HepG2 (cell line): ENCODE measurements around the gene SDR39U1. TPM values are rescaled to one million over a fixed set of nuclear protein-coding genes. Genes with fewer than 3 reads are reported as not detected.

Experiments used
- AGO1 ChIP-seq: fragments of 200-400 bp; formaldehyde crosslinking; IDR thresholded peaks from 2 replicates; pipeline ENCODE4 v1.6.1; 2017; ENCODE audit warnings: mild to moderate bottlenecking, low read depth, low read length, moderate library complexity; ENCODE audit not compliant: poor library complexity, severe bottlenecking
- HNF4A ChIP-seq: sonication (generic); formaldehyde crosslinking; IDR thresholded peaks from 2 replicates; pipeline ENCODE4 v1.4.0; 2020; ENCODE audit warnings: missing genetic modification reagents
- NFIB ChIP-seq: sonication (generic); formaldehyde crosslinking; IDR thresholded peaks from 2 replicates; pipeline ENCODE4 v1.9.0; 2021; ENCODE audit warnings: missing genetic modification reagents, mild to moderate bottlenecking, borderline replicate concordance
- PHF8 ChIP-seq: sonication (generic); formaldehyde crosslinking; IDR thresholded peaks from 2 replicates; pipeline ENCODE4 v1.5.0; 2020; ENCODE audit warnings: missing genetic modification reagents
- ZNF737 ChIP-seq: sonication (generic); formaldehyde crosslinking; IDR thresholded peaks from 2 replicates; pipeline ENCODE4 v1.5.0; 2020; ENCODE audit warnings: missing genetic modification reagents, mild to moderate bottlenecking, borderline replicate concordance
- ZNF746 ChIP-seq: sonication (generic); formaldehyde crosslinking; IDR thresholded peaks from 2 replicates; pipeline ENCODE4 v1.8.0; 2022; ENCODE audit warnings: mild to moderate bottlenecking, missing genetic modification reagents
- ZSCAN22 ChIP-seq: sonication (generic); formaldehyde crosslinking; IDR thresholded peaks from 2 replicates; pipeline ENCODE4 v1.4.0; 2020; ENCODE audit warnings: mild to moderate bottlenecking, missing genetic modification reagents
- polyA plus RNA-seq, 8 experiments: library from polyadenylated mRNA; depleted of rRNA in 3 of 8; stranded (reverse) in 7 of 8; unstranded in 1 of 8; fragments of >200 nt; fragmentation: Illumina TruSeq in 4 of 8; extraction: Trizol in 4 of 8; gene quantifications; 2 replicates each; pipeline versions ENCODE4 v1.2.1 to v1.2.3, GENCODE V29; 2011 to 2016; ENCODE audit warnings: low read depth in 4 of 8, missing spikeins in 1 of 8, mixed read lengths in 1 of 8; ENCODE audit not compliant: insufficient read depth in 1 of 8
- total RNA-seq, 5 experiments: library from RNA; depleted of rRNA; stranded (reverse); fragments of >200 nt; fragmentation: Illumina TruSeq; extraction: Trizol; gene quantifications; 2 replicates each; pipeline ENCODE4 v1.2.3, GENCODE V29; 2016; ENCODE audit warnings: low read depth in 1 of 5
- TF ChIP-seq, protein P1 (sequence below): sonication (generic); formaldehyde crosslinking; IDR thresholded peaks from 2 replicates; pipeline ENCODE4 v1.9.0; 2021; ENCODE audit warnings: mild to moderate bottlenecking, missing genetic modification reagents
- TF ChIP-seq, protein P2 (sequence below): sonication (generic); formaldehyde crosslinking; IDR thresholded peaks from 2 replicates; pipeline ENCODE4 v1.4.0; 2020; ENCODE audit warnings: mild to moderate bottlenecking, missing genetic modification reagents
- TF ChIP-seq, protein P3 (sequence below): sonication (generic); formaldehyde crosslinking; IDR thresholded peaks from 2 replicates; pipeline ENCODE4 v1.9.0; 2021; ENCODE audit warnings: missing genetic modification reagents, borderline replicate concordance
- TF ChIP-seq, protein P4 (sequence below): sonication (generic); formaldehyde crosslinking; IDR thresholded peaks from 2 replicates; pipeline ENCODE4 v1.5.0; 2020; ENCODE audit warnings: missing genetic modification reagents, mild to moderate bottlenecking, borderline replicate concordance
- TF ChIP-seq, protein P5 (sequence below): IDR thresholded peaks from 2 replicates; pipeline ENCODE4 v1.6.1; 2018; ENCODE audit warnings: missing genetic modification reagents, mild to moderate bottlenecking, missing compliant biosample characterization
- TF ChIP-seq, protein P6 (sequence below): sonication (generic); formaldehyde crosslinking; IDR thresholded peaks from 2 replicates; pipeline ENCODE4 v1.4.0; 2020; ENCODE audit warnings: mild to moderate bottlenecking, missing genetic modification reagents

SDR39U1 gene
- total and polyA plus RNA-seq, 2 of the 13 experiments (the other 11 are each of a cell fraction or from before 2014, with no cell fraction given): 34.4 to 129 TPM

DNA sequence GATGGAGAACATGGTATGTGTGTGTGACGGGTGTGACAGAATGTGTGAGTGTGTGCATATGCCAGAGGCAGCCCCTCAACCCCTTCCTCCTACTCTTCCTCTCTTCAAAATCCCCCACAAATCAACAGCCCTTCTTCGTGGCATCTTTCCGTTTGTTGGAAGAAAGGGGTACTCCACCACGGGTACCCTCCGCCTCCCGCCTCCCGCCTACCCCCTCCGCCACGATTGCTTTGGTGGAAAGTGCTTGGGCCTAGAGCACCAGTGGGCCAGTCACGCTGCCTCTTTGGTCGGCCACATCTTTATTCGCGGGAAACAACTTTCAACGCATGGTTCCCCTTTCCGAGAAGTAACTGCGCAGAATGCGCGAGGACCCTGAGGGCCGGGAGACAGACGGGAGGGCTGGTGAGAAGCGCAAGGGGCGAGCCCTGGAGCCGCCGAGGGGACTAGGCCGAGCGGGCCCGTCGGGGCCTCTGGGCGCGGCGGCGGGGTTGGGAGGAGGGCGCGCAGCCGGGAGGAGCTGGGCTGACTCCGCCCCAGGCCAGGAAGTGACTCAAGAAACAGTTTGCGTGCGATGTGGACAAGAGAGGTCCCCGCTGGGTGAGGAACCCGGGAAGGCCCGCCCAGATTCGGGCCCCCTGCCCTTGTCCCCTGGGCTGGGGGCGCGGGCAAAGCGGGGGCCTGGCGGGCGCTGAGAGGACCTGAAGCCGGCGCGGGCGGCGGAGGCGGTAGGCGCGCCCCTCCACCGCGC, 13.0 kb downstream of the SDR39U1 start, which contains the start of the genes CBLN3 and KHNYN (continued):
- TF ChIP-seq, protein P1, sequence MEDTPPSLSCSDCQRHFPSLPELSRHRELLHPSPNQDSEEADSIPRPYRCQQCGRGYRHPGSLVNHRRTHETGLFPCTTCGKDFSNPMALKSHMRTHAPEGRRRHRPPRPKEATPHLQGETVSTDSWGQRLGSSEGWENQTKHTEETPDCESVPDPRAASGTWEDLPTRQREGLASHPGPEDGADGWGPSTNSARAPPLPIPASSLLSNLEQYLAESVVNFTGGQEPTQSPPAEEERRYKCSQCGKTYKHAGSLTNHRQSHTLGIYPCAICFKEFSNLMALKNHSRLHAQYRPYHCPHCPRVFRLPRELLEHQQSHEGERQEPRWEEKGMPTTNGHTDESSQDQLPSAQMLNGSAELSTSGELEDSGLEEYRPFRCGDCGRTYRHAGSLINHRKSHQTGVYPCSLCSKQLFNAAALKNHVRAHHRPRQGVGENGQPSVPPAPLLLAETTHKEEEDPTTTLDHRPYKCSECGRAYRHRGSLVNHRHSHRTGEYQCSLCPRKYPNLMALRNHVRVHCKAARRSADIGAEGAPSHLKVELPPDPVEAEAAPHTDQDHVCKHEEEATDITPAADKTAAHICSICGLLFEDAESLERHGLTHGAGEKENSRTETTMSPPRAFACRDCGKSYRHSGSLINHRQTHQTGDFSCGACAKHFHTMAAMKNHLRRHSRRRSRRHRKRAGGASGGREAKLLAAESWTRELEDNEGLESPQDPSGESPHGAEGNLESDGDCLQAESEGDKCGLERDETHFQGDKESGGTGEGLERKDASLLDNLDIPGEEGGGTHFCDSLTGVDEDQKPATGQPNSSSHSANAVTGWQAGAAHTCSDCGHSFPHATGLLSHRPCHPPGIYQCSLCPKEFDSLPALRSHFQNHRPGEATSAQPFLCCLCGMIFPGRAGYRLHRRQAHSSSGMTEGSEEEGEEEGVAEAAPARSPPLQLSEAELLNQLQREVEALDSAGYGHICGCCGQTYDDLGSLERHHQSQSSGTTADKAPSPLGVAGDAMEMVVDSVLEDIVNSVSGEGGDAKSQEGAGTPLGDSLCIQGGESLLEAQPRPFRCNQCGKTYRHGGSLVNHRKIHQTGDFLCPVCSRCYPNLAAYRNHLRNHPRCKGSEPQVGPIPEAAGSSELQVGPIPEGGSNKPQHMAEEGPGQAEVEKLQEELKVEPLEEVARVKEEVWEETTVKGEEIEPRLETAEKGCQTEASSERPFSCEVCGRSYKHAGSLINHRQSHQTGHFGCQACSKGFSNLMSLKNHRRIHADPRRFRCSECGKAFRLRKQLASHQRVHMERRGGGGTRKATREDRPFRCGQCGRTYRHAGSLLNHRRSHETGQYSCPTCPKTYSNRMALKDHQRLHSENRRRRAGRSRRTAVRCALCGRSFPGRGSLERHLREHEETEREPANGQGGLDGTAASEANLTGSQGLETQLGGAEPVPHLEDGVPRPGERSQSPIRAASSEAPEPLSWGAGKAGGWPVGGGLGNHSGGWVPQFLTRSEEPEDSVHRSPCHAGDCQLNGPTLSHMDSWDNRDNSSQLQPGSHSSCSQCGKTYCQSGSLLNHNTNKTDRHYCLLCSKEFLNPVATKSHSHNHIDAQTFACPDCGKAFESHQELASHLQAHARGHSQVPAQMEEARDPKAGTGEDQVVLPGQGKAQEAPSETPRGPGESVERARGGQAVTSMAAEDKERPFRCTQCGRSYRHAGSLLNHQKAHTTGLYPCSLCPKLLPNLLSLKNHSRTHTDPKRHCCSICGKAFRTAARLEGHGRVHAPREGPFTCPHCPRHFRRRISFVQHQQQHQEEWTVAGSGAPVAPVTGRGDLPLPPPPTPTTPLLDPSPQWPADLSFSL: no peak
- TF ChIP-seq NFIB (CRISPR knock-in tag) (no peak), AGO1 (peak; percentile 85), HNF4A (CRISPR knock-in tag) (no peak), ZNF746 (no peak), ZNF737 (CRISPR knock-in tag) (no peak), ZSCAN22 (CRISPR knock-in tag) (peak; percentile 35; the same call in 1 of the 2 replicates), PHF8 (CRISPR knock-in tag) (peak; percentile 96)
- TF ChIP-seq, protein P2, sequence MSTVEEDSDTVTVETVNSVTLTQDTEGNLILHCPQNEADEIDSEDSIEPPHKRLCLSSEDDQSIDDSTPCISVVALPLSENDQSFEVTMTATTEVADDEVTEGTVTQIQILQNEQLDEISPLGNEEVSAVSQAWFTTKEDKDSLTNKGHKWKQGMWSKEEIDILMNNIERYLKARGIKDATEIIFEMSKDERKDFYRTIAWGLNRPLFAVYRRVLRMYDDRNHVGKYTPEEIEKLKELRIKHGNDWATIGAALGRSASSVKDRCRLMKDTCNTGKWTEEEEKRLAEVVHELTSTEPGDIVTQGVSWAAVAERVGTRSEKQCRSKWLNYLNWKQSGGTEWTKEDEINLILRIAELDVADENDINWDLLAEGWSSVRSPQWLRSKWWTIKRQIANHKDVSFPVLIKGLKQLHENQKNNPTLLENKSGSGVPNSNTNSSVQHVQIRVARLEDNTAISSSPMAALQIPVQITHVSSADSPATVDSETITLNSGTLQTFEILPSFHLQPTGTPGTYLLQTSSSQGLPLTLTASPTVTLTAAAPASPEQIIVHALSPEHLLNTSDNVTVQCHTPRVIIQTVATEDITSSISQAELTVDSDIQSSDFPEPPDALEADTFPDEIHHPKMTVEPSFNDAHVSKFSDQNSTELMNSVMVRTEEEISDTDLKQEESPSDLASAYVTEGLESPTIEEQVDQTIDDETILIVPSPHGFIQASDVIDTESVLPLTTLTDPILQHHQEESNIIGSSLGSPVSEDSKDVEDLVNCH: no peak
- TF ChIP-seq, protein P3, sequence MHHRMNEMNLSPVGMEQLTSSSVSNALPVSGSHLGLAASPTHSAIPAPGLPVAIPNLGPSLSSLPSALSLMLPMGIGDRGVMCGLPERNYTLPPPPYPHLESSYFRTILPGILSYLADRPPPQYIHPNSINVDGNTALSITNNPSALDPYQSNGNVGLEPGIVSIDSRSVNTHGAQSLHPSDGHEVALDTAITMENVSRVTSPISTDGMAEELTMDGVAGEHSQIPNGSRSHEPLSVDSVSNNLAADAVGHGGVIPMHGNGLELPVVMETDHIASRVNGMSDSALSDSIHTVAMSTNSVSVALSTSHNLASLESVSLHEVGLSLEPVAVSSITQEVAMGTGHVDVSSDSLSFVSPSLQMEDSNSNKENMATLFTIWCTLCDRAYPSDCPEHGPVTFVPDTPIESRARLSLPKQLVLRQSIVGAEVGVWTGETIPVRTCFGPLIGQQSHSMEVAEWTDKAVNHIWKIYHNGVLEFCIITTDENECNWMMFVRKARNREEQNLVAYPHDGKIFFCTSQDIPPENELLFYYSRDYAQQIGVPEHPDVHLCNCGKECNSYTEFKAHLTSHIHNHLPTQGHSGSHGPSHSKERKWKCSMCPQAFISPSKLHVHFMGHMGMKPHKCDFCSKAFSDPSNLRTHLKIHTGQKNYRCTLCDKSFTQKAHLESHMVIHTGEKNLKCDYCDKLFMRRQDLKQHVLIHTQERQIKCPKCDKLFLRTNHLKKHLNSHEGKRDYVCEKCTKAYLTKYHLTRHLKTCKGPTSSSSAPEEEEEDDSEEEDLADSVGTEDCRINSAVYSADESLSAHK: no peak
- TF ChIP-seq, protein P4, sequence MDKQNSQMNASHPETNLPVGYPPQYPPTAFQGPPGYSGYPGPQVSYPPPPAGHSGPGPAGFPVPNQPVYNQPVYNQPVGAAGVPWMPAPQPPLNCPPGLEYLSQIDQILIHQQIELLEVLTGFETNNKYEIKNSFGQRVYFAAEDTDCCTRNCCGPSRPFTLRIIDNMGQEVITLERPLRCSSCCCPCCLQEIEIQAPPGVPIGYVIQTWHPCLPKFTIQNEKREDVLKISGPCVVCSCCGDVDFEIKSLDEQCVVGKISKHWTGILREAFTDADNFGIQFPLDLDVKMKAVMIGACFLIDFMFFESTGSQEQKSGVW: no peak
- TF ChIP-seq, protein P5, sequence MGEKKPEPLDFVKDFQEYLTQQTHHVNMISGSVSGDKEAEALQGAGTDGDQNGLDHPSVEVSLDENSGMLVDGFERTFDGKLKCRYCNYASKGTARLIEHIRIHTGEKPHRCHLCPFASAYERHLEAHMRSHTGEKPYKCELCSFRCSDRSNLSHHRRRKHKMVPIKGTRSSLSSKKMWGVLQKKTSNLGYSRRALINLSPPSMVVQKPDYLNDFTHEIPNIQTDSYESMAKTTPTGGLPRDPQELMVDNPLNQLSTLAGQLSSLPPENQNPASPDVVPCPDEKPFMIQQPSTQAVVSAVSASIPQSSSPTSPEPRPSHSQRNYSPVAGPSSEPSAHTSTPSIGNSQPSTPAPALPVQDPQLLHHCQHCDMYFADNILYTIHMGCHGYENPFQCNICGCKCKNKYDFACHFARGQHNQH (CRISPR knock-in tag): peak; percentile 73
- TF ChIP-seq, protein P6, sequence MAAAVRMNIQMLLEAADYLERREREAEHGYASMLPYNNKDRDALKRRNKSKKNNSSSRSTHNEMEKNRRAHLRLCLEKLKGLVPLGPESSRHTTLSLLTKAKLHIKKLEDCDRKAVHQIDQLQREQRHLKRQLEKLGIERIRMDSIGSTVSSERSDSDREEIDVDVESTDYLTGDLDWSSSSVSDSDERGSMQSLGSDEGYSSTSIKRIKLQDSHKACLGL: peak; percentile 93
